Bladder microvascular endothelial cell (primary cell): ENCODE results near the gene CHRNB2. TPM values are rescaled to one million over a fixed set of nuclear protein-coding genes. Genes with fewer than 3 reads are reported as not detected.

Experiments used
- total RNA-seq: library from RNA; depleted of rRNA; stranded (reverse); fragments of >200 nt; gene quantifications from 2 replicates; pipeline ENCODE4 v1.2.3, GENCODE V29; 2014

Gene CHRNB2, protein sequence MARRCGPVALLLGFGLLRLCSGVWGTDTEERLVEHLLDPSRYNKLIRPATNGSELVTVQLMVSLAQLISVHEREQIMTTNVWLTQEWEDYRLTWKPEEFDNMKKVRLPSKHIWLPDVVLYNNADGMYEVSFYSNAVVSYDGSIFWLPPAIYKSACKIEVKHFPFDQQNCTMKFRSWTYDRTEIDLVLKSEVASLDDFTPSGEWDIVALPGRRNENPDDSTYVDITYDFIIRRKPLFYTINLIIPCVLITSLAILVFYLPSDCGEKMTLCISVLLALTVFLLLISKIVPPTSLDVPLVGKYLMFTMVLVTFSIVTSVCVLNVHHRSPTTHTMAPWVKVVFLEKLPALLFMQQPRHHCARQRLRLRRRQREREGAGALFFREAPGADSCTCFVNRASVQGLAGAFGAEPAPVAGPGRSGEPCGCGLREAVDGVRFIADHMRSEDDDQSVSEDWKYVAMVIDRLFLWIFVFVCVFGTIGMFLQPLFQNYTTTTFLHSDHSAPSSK
- under 0.01 TPM in 1 of 2 replicates, not detected in the other for total RNA-seq

DNA sequence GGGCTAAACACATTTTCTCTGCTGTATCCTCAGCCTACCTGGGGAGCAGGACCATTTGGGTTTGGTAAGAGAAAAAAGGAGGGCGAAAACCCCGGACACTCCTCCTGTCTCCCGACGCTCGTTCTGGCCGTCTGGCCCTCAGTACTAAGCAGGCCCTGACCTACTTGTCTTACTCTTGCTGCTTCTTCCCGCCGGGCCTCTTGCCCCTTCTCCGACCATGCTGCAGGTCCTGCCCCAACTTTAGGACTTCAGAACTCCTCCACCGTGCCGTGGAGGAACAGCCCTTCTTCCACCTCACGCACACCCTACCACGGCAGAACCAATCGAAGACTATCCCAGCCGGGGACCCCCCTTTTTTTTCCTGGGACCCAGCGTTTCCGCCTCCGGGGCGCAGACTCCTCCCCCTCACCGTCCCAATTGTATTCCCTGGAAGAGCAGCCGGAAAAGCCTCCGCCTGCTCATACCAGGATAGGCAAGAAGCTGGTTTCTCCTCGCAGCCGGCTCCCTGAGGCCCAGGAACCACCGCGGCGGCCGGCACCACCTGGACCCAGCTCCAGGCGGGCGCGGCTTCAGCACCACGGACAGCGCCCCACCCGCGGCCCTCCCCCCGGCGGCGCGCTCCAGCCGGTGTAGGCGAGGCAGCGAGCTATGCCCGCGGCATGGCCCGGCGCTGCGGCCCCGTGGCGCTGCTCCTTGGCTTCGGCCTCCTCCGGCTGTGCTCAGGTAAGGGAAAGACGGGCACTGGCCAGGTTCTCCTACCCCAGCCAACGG is at the start of gene CHRNB2:
TSS of gene CHRNB2 (plus strand) at position 393 of the 771 bp plus-strand sequence. CDS start at position 660, 267 bp downstream.

DNA sequence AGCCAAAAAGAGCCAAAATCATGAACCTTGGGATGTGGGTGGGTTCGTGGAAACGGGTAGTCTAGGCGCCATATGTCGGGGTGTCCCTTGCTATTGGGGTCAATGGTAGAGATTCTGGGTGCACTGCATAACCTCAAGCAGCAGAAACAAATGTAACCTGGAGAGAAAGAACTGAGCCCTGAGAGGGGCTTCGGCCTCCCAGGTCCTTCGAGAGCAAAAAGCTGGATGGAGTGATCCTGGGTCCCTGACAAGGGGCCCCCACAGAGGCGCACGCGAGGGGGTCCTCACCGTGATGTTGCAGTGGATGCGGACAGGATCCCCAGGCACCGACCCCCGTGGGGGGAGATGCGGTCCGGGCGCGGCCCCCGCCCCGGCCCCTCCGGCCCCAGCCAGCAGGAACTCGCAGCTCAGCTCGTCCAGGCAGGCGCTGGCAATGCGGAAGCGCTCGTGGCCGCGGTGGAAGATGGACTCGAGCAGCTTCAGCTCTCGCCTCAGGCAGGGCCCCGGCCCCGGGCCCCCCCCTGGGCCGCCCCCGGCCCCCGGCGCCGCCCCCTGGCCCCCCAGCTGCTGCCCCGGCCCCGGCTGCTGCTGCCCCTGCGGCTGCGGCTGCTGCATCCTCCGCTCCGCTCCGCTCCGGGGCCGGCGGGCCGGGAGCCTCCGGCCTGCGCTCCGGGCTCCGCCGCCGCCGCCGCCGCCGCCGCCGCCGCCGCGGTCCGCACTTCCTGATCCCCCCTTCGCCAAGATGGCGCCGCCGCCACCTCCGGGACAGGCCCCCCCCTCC is 9.4 kb upstream of the CHRNB2 start, which contains the start of gene UBE2Q1:
TSS of gene UBE2Q1 (minus strand) at position 724 of the 781 bp plus-strand sequence. CDS start at position 615, 109 bp downstream.

DNA sequence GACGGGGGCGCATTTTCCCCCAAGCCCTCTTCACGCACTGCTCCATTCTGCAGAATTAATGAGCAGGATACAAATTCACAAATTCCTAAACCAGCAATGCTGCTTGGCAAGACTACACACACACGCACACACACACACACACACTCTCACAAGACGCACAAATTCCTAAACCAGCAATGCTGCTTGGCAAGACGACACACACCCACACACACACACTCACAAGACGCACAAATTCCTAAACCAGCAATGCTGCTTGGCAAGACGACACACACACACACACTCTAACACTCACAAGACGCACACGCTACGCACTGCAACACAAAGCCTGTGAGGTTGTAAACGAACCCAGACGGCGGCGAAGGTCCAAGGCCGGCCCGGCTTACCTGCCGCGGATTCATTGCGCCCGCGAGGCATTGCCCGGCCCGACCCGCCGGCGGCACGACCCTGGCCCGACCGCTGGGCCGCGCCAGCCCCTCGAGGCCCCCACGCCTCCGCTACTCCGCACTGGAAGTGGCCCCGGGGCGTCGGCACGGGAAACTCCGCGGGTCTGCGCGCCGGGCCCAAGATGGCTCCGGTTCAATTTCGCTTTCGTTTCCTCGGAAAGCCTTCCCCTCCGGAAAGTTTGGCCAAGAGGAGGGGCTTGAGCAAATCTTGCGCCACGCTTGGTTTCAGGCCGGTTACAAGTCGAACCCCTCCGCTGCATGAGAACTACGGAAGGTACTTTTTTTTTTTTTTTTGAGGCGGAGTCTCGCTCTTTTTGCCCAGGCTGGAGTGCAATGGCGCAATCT is 40.2 kb downstream of the CHRNB2 start, which contains the start of gene ADAR:
TSS of gene ADAR (minus strand) at position 578 of the 788 bp plus-strand sequence. CDS start at position 398, 180 bp downstream.

Other genes starting within 250 kb of the CHRNB2 start
- gene AQP10, start 246.7 kb upstream of the CHRNB2 start, total RNA-seq: not detected in 2 replicates
- gene ATP8B2, start 242.3 kb upstream of the CHRNB2 start, total RNA-seq: 60.7 and 69.6 TPM in 2 replicates
- gene IL6R, start 162.4 kb upstream of the CHRNB2 start, total RNA-seq: 10.7 and 15.0 TPM in 2 replicates
- 3.6 and 5.2 TPM in 2 replicates for gene TDRD10, start 65.6 kb upstream of the CHRNB2 start, total RNA-seq
- gene SHE, start 65.4 kb upstream of the CHRNB2 start, total RNA-seq: 59.3 and 71.6 TPM in 2 replicates
- 23.2 and 46.6 TPM in 2 replicates for gene UBE2Q1, start 9.1 kb upstream of the CHRNB2 start, total RNA-seq
- gene ADAR, start 40.4 kb downstream of the CHRNB2 start, total RNA-seq: 54.9 and 114 TPM in 2 replicates